Bronchial epithelial cell (primary cell): ENCODE results near the gene NRXN3. TPM values are rescaled to one million over a fixed set of nuclear protein-coding genes. Genes with fewer than 3 reads are reported as not detected.
A peak's percentile ranks its signal among the peaks of the same experiment; 100 is the strongest.

ENCODE experiments used
- DNase-seq: peaks from one replicate; pipeline ENCODE4 v3.0.0-alpha.2; 2010; ENCODE audit warnings: low read depth
- FAIRE-seq: peaks from 2 replicates; lab custom pipeline; 2011; peaks lifted over from hg19 to GRCh38; lab: Jason Lieb, UNC
- H3K27me3 ChIP-seq: 2 replicates; pipeline ENCODE4 v1.5.1; 2011; ENCODE audit warnings: low read length; ENCODE audit not compliant: control insufficient read depth, insufficient read depth
- H3K36me3 ChIP-seq: 2 replicates; pipeline ENCODE4 v1.5.1; 2011; ENCODE audit warnings: low read length; ENCODE audit not compliant: control insufficient read depth, insufficient read depth
- H3K4me3 ChIP-seq: 2 replicates; pipeline ENCODE4 v1.5.1; 2011; ENCODE audit warnings: mild to moderate bottlenecking, low read depth, low read length, control low read depth
- CTCF ChIP-seq: IDR thresholded peaks from 2 replicates; pipeline ENCODE4 v1.5.1; 2011; ENCODE audit warnings: mild to moderate bottlenecking, moderate library complexity, low read length, control low read depth, inconsistent platforms; ENCODE audit not compliant: insufficient read depth, severe bottlenecking
- total RNA-seq: library from RNA; depleted of rRNA; stranded (reverse); fragments of >200 nt; gene quantifications from 2 replicates; pipeline ENCODE4 v1.2.1, GENCODE V29; 2014

Gene NRXN3
- total RNA-seq, 1 donor from 2014 or later = under 0.01 TPM

- no peak for TF ChIP-seq CTCF
- H3K27me3 ChIP-seq = no peaks in the 10 kb centered on the region
- FAIRE-seq (no peak), DNase-seq (peak; percentile 7)
- no peaks in the 10 kb centered on the region for H3K36me3 ChIP-seq
- H3K4me3 ChIP-seq = no peak overlapping the region
These were observed 1460.3 kb downstream of the NRXN3 start for GRCh38 chr14:79630288-79630960.

DNA sequence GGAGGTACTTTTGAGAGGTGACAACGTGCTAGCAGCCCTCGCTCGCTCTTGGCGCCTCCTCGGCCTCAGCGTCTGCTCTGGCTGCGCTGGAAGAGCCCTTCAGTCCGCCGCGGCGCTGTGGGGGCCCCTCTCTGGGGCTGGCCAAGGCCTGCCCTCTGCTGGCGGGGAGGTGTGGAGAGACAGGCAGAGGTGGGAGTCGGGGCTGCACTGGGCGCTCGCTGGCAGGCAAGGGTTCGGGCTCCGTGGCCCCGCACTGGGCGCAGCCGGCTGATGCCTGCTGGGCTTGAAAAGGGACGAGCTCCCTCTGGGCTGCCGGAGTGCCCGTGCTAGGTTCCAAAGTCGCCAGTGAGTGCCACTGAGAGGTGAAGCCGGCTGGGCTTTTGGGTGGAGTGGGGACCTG, 1461.1 kb downstream of the NRXN3 start:
- no peak for FAIRE-seq
- DNase-seq = no peak
- TF ChIP-seq CTCF = no peak
- Histone ChIP-seq H3K27me3 (no peaks in the 10 kb centered on the region), H3K4me3 (no peak overlapping the region), H3K36me3 (no peaks in the 10 kb centered on the region)

GRCh38 chr14:79638672-79639266, 1468.6 kb downstream of the NRXN3 start:
- no peaks in the 10 kb centered on the region for H3K27me3 ChIP-seq
- FAIRE-seq (no peak), DNase-seq (no peak)
- TF ChIP-seq CTCF = no peak
- no peak overlapping the region for H3K4me3 ChIP-seq
- H3K36me3 ChIP-seq = no peaks in the 10 kb centered on the region

DNA sequence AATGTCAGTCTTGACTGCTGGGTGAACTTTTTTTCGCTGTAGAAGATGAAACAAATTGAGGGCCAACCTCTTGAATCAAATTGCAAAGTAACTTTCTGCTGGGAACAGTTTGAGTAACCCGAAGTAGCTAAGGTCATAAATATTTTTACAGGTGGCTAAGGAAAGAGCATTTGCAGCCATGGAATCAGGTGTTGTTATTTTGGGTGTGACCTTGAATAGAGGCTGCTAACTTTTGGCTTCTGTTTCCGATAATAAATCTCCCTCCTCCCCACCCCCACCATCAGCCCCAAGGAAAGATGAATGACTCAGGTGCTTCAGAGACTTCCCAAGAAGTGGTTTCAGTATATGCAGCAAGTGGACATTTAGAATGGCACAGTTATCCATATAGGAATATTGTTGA, 1469.4 kb downstream of the NRXN3 start:
- no peaks in the 10 kb centered on the region for H3K36me3 ChIP-seq
- FAIRE-seq (no peak), DNase-seq (no peak)
- H3K4me3 ChIP-seq = no peak overlapping the region
- TF ChIP-seq CTCF = no peak
- H3K27me3 ChIP-seq = no peaks in the 10 kb centered on the region

GRCh38 chr14:79641371-79641770, 1471.2 kb downstream of the NRXN3 start:
- DNase-seq = no peak
- no peaks in the 10 kb centered on the region for H3K36me3 ChIP-seq
- H3K4me3 ChIP-seq = no peak overlapping the region
- no peaks in the 10 kb centered on the region for H3K27me3 ChIP-seq
- no peak for FAIRE-seq
- no peak for TF ChIP-seq CTCF
